Mesenchymal stem cell (in vitro differentiated cells and primary cell): ENCODE results near the gene CHIA.
"Not testable (repeated sequence)": the region's sequence is repeated elsewhere in the genome, so short reads cannot be mapped to it uniquely, and the experiment has no call there.

Experiments used
- DNase-seq: peaks from one replicate; pipeline ENCODE4 v3.0.0-alpha.2; 2013
- H2AFZ ChIP-seq: one replicate; pipeline ENCODE4 v1.6.1; 2013; ENCODE audit warnings: low read depth, mild to moderate bottlenecking, control low read depth, inconsistent platforms, low read length, moderate library complexity
- H2AK5ac ChIP-seq: 2 replicates; pipeline ENCODE4 v1.6.1; 2013; ENCODE audit warnings: low read length, moderate library complexity, mild to moderate bottlenecking, inconsistent platforms; ENCODE audit not compliant: severe bottlenecking
- H2BK120ac ChIP-seq: one replicate; pipeline ENCODE4 v1.6.1; 2013; ENCODE audit warnings: low read depth, mild to moderate bottlenecking, inconsistent platforms, low read length, moderate library complexity
- H2BK12ac ChIP-seq, 2 experiments: one replicate each; pipeline ENCODE4 v1.6.1; 2013; ENCODE audit warnings: inconsistent platforms in 2 of 2, low read length in 2 of 2, mild to moderate bottlenecking in 2 of 2, moderate library complexity in 2 of 2, control low read depth in 1 of 2
- H2BK15ac ChIP-seq: one replicate; pipeline ENCODE4 v1.6.1; 2013; ENCODE audit warnings: mild to moderate bottlenecking, low read depth, inconsistent platforms; ENCODE audit not compliant: poor library complexity, severe bottlenecking
- H2BK5ac ChIP-seq: 2 replicates; pipeline ENCODE4 v1.6.1; 2013; ENCODE audit warnings: low read depth, mild to moderate bottlenecking, low read length, control low read depth, inconsistent platforms; ENCODE audit not compliant: poor library complexity, severe bottlenecking
- H3K14ac ChIP-seq, 2 experiments: one replicate each; pipeline ENCODE4 v1.6.1; 2013; ENCODE audit warnings: inconsistent platforms in 2 of 2, low read length in 2 of 2, control low read depth in 1 of 2, mild to moderate bottlenecking in 1 of 2, moderate library complexity in 1 of 2
- H3K18ac ChIP-seq, 2 experiments: one replicate each; pipeline ENCODE4 v1.6.1; 2013; ENCODE audit warnings: inconsistent platforms in 2 of 2, low read length in 2 of 2, control low read depth in 1 of 2, low read depth in 1 of 2, mild to moderate bottlenecking in 1 of 2
- H3K23ac ChIP-seq, 2 experiments: one replicate each; pipeline ENCODE4 v1.6.1; 2013; ENCODE audit warnings: inconsistent platforms in 2 of 2, low read length in 2 of 2, mild to moderate bottlenecking in 2 of 2, moderate library complexity in 2 of 2, control low read depth in 1 of 2
- H3K27ac ChIP-seq: 2 replicates; pipeline ENCODE4 v1.5.1; 2013; ENCODE audit warnings: mild to moderate bottlenecking, moderate library complexity, low read length, control low read depth, inconsistent platforms; ENCODE audit not compliant: poor library complexity, severe bottlenecking
- H3K27me3 ChIP-seq, 2 experiments: 2 replicates each; pipeline versions ENCODE4 v1.6.1 to v1.7.0; 2013; ENCODE audit warnings: low read length in 2 of 2, mild to moderate bottlenecking in 2 of 2, moderate library complexity in 2 of 2, control low read depth in 1 of 2, inconsistent platforms in 1 of 2; ENCODE audit not compliant: control insufficient read depth in 1 of 2, insufficient read depth in 1 of 2
- H3K36me3 ChIP-seq, 2 experiments: 2 replicates each; pipeline versions ENCODE4 v1.6.1 to v1.7.0; 2013; ENCODE audit warnings: low read length in 2 of 2, control low read depth in 1 of 2, inconsistent platforms in 1 of 2, low read depth in 1 of 2, mild to moderate bottlenecking in 1 of 2; ENCODE audit not compliant: insufficient read depth in 2 of 2, control insufficient read depth in 1 of 2
- H3K4ac ChIP-seq, 2 experiments: one replicate each; pipeline ENCODE4 v1.6.1; 2013; ENCODE audit warnings: inconsistent platforms in 2 of 2, low read length in 2 of 2, mild to moderate bottlenecking in 2 of 2, moderate library complexity in 2 of 2, control low read depth in 1 of 2, low read depth in 1 of 2
- H3K4me1 ChIP-seq: 2 replicates; pipeline ENCODE4 v1.6.1; 2013; ENCODE audit warnings: low read depth, low read length, control low read depth; ENCODE audit not compliant: control insufficient read depth, insufficient read depth
- H3K4me2 ChIP-seq: 2 replicates; pipeline ENCODE4 v1.6.1; 2013; ENCODE audit warnings: low read length, mild to moderate bottlenecking, inconsistent platforms; ENCODE audit not compliant: poor library complexity, severe bottlenecking
- H3K4me3 ChIP-seq, 2 experiments: 2 replicates each; pipeline versions ENCODE4 v1.5.1 to v1.7.0; 2013; ENCODE audit warnings: low read length in 2 of 2, mild to moderate bottlenecking in 2 of 2, control low read depth in 1 of 2, low read depth in 1 of 2; ENCODE audit not compliant: insufficient read depth in 1 of 2
- H3K79me1 ChIP-seq: replicated peaks from 2 replicates; pipeline ENCODE4 v1.6.1; 2013; ENCODE audit warnings: mild to moderate bottlenecking, control low read depth, low read length, inconsistent platforms; ENCODE audit not compliant: poor library complexity, severe bottlenecking
- H3K9ac ChIP-seq: 2 replicates; pipeline ENCODE4 v1.7.0; 2013; ENCODE audit warnings: mild to moderate bottlenecking, low read length, moderate library complexity
- H3K9me3 ChIP-seq: 2 replicates; pipeline ENCODE4 v1.7.0; 2013; ENCODE audit warnings: mild to moderate bottlenecking, low read length; ENCODE audit not compliant: control insufficient read depth
- H4K8ac ChIP-seq: one replicate; pipeline ENCODE4 v1.6.1; 2013; ENCODE audit warnings: inconsistent platforms, mild to moderate bottlenecking, low read length, moderate library complexity
- H4K91ac ChIP-seq: one replicate; pipeline ENCODE4 v1.6.1; 2013; ENCODE audit warnings: mild to moderate bottlenecking, low read length, inconsistent platforms
- WGBS: methylation state at CpG from one replicate; pipeline ENCODE4 v1.1.7; 2013; ENCODE audit warnings: mixed read lengths; 5-methylcytosine and 5-hydroxymethylcytosine counted together

Gene CHIA

DNA sequence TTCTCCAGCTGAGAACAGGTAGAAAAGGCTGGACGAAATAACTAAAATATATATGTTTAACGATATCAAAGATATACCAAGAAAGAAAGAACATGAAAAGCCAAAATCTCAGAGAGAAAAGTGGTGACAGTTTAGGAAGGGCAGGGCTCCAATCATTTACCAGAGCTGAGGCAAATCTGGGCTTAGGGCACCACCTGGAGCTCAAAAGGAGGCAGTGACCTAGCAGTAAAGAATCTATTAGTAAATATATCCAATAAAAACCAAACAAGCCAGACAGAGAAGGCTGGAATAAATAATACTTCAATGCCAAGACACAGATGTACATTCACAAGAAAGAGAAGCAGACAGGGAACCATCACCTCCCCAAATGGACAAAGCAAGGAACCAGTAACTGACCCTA, 43.5 kb downstream of the CHIA start:
- Histone ChIP-seq H3K14ac (no peak overlapping the region), H3K27ac (no peak overlapping the region), H2BK5ac (no peak overlapping the region), H3K4me1 (no peaks in the 10 kb centered on the region), H2AK5ac (no peak overlapping the region), H3K9me3 (no peaks in the 10 kb centered on the region), H3K36me3 (no peaks in the 10 kb centered on the region), H4K8ac (no peak overlapping the region), H3K4me3 (no peak overlapping the region), H2AFZ (no peak overlapping the region), H3K23ac (no peak overlapping the region), H2BK120ac (no peak overlapping the region), H4K91ac (no peak overlapping the region), H3K9ac (no peak overlapping the region), H2BK12ac (no peak overlapping the region), H3K79me1 (no peaks in the 10 kb centered on the region), H2BK15ac (no peak overlapping the region), H3K27me3 (peaks cover 0 to 5% of the 10 kb centered on the region in 2 experiments), H3K4ac (no peak overlapping the region), H3K4me2 (no peak overlapping the region), H3K18ac (no peak overlapping the region)
- WGBS: no CpG with 5 or more reads among the region's 2 CpGs
- DNase-seq: peak; percentile 20

DNA sequence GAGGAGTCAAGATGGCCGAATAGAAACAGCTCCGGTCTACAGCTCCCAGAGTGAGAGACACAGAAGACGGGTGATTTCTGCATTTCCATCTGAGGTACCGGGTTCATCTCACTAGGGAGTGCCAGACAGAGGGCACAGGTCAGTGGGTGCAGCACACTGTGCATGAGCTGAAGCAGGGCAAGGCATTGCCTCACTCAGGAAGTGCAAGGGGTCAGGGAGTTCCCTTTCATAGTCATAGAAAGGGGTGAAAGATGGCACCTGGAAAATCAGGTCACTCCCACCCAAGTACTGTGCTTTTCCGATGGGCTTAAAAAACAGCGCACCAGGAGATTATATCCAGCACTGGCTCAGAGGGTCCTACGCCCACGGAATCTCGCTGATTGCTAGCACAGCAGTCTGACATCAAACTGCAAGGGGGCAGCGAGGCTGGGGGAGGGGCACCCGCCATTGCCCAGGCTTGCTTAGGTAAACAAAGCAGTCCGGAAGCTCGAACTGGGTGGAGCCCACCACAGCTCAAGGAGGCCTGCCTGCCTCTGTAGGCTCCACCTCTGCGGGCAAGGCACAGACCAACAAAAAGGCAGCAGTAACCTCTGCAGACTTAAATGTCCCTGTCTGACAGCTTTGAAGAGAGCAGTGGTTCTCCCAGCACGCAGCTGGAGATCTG, 44.7 kb downstream of the CHIA start:
- WGBS: 78% methylated on average over 15 of the region's 15 CpGs
- H3K27me3 ChIP-seq, H3K23ac ChIP-seq, H3K9ac ChIP-seq, H2BK15ac ChIP-seq, H2BK5ac ChIP-seq, H3K79me1 ChIP-seq, H3K4me1 ChIP-seq, H3K36me3 ChIP-seq, H3K14ac ChIP-seq, H3K18ac ChIP-seq, H3K4ac ChIP-seq, H3K4me2 ChIP-seq, H3K9me3 ChIP-seq, H2AK5ac ChIP-seq, H3K27ac ChIP-seq, DNase-seq, H2BK12ac ChIP-seq, H3K4me3 ChIP-seq, H2BK120ac ChIP-seq, H2AFZ ChIP-seq, H4K91ac ChIP-seq, H4K8ac ChIP-seq: not testable (repeated sequence)

- H2AFZ ChIP-seq, H3K4ac ChIP-seq, H3K14ac ChIP-seq, H4K8ac ChIP-seq, H3K4me2 ChIP-seq, H3K27ac ChIP-seq, H3K79me1 ChIP-seq, H2BK5ac ChIP-seq, H3K9ac ChIP-seq, H3K4me1 ChIP-seq, H3K27me3 ChIP-seq, DNase-seq, H3K9me3 ChIP-seq, H2AK5ac ChIP-seq, H3K18ac ChIP-seq, H4K91ac ChIP-seq, H3K36me3 ChIP-seq, H2BK12ac ChIP-seq, H3K23ac ChIP-seq, H3K4me3 ChIP-seq, H2BK120ac ChIP-seq, H2BK15ac ChIP-seq: not testable (repeated sequence)
- 33% methylated on average over 1 of the region's 2 CpGs for WGBS
These were observed 48.2 kb downstream of the CHIA start for GRCh38 chr1:111338849-111339248.

DNA sequence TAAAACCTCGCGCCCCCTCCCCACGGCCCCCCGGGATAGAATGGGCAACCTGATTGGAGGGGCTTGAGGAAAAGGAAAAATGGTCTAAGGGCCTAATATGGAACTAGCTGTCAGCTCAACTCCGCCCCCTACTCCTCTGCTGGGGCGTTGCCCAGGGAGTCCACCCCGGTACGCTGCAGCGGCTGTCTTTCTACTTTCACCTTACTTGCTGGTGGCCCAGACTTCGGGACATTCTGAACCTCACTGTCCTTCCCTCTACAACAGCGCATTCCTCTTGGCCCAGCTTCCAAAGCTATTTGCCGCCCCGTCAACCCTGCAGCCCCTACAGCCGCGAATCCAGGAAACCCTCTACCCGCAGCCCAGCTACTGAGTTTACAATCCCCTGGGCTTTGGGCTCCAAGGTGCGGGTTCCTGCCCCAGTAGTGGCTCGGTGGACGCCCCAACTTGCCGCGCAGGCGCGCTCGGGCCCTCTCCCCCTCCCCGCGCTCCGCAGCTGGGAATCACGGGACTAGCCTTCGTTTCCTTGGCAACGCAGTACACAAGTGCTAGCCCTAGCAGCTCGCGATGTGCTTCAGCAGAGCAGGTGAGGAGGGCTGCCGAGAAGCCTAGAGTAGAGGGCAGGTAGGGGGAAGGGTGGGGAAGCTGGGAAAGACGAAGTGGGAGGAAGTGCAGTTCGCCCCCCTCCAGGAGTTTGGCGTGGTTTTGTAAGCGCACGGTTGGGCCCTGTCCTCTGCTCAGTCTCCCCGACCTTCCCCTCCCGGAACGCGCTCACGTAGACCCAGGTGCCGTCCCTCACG, 55.6 kb downstream of the CHIA start:
- Histone ChIP-seq H3K79me1 (no peaks in the 10 kb centered on the region), H3K4me2 (peak overlapping the region; percentile 86), H3K18ac (peak overlapping the region; percentile 84 to 87), H2BK12ac (peak overlapping the region in 1 of 2 experiments; percentile 54), H3K4me1 (peaks cover 3% of the 10 kb centered on the region), H2BK15ac (no peak overlapping the region), H2AFZ (peak overlapping the region; percentile 96), H3K36me3 (no peaks in the 10 kb centered on the region), H2BK5ac (no peak overlapping the region), H3K9me3 (no peaks in the 10 kb centered on the region), H3K14ac (peak overlapping the region in 1 of 2 experiments; percentile 73), H4K91ac (peak overlapping the region; percentile 63), H3K9ac (peak overlapping the region; percentile 93), H3K4me3 (peak overlapping the region; percentile 65 to 91), H3K23ac (peak overlapping the region in 1 of 2 experiments; percentile 34), H2BK120ac (no peak overlapping the region), H3K4ac (peak overlapping the region in 1 of 2 experiments; percentile 74), H3K27me3 (peaks cover 0 to 7% of the 10 kb centered on the region in 2 experiments), H4K8ac (peak overlapping the region; percentile 86), H2AK5ac (no peak overlapping the region), H3K27ac (peak overlapping the region; percentile 59)
- DNase-seq: peak; percentile 88
- WGBS: 4% methylated on average over 40 of the region's 45 CpGs
